H1 (cell line): ENCODE results near the gene PHF14. TPM values are rescaled to one million over a fixed set of nuclear protein-coding genes. Genes with fewer than 3 reads are reported as not detected.

Experiments used
- CTCF ChIA-PET: fragments of 300-600 bp; sonication (Branson Sonifier 250); formaldehyde crosslinking; loops from one replicate; lab custom pipeline; 2021; ENCODE audit not compliant: partially characterized antibody; lab: Charles Lee
- POLR2A ChIA-PET: fragments of 300-600 bp; sonication (Branson Sonifier 250); formaldehyde crosslinking; loops from one replicate; lab custom pipeline; 2021; ENCODE audit warnings: inconsistent platforms; ENCODE audit not compliant: partially characterized antibody; lab: Charles Lee
- DNase-seq, 2 experiments: peaks; one replicate each; pipeline versions ENCODE4 v3.0.0 to v3.0.0-alpha.2; 2010 to 2022; ENCODE audit warnings: low spot score in 2 of 2, low read depth in 1 of 2, mixed read lengths in 1 of 2
- FAIRE-seq: peaks from 2 replicates; lab custom pipeline; 2011; peaks lifted over from hg19 to GRCh38; lab: Jason Lieb, UNC
- H2AFZ ChIP-seq: 2 replicates; pipeline ENCODE4 v1.8.1; 2012; ENCODE audit warnings: low read length, inconsistent platforms
- H2AK5ac ChIP-seq: 2 replicates; pipeline ENCODE4 v1.6.1; 2013; ENCODE audit warnings: low read depth, low read length
- H2BK120ac ChIP-seq: replicated peaks from 2 replicates; pipeline ENCODE3; 2013; ENCODE audit warnings: low read depth, low read length, inconsistent platforms
- H2BK12ac ChIP-seq: 2 replicates; pipeline ENCODE4 v1.6.1; 2013; ENCODE audit warnings: low read depth, low read length
- H2BK15ac ChIP-seq: 2 replicates; pipeline ENCODE4 v1.6.1; 2013; ENCODE audit warnings: low read length
- H2BK20ac ChIP-seq: 2 replicates; pipeline ENCODE4 v1.6.1; 2013; ENCODE audit warnings: low read length
- H2BK5ac ChIP-seq: 2 replicates; pipeline ENCODE4 v1.6.1; 2013; ENCODE audit warnings: low read depth, low read length
- H3K14ac ChIP-seq: 2 replicates; pipeline ENCODE4 v1.6.1; 2013; ENCODE audit warnings: inconsistent platforms; ENCODE audit not compliant: insufficient read length
- H3K18ac ChIP-seq: 2 replicates; pipeline ENCODE4 v1.6.1; 2013; ENCODE audit warnings: low read length; ENCODE audit errors: extremely low read depth
- H3K23ac ChIP-seq: 2 replicates; pipeline ENCODE4 v1.6.1; 2013; ENCODE audit warnings: inconsistent platforms; ENCODE audit not compliant: insufficient read length
- H3K23me2 ChIP-seq: 2 replicates; pipeline ENCODE4 v1.6.1; 2013; ENCODE audit warnings: low read depth, low read length
- H3K27ac ChIP-seq: 2 replicates; pipeline ENCODE4 v1.6.1; 2011; ENCODE audit warnings: low read depth, low read length, inconsistent platforms
- H3K27me3 ChIP-seq, 4 experiments: replicated peaks in 1 of 4; 1 replicate in 1 of 4; 2 replicates in 3 of 4; pipeline versions ENCODE4 v1.6.1 to v1.8.1; 2011 to 2013; ENCODE audit warnings: low read length in 3 of 4, mild to moderate bottlenecking in 3 of 4, inconsistent platforms in 2 of 4, mixed read lengths in 2 of 4, moderate library complexity in 1 of 4; ENCODE audit not compliant: control insufficient read depth in 3 of 4, insufficient read depth in 3 of 4; ENCODE audit errors: extremely low read depth in 1 of 4
- H3K36me3 ChIP-seq, 4 experiments: 2 replicates each; pipeline versions ENCODE4 v1.6.1 to v1.8.1; 2011 to 2013; ENCODE audit warnings: mild to moderate bottlenecking in 4 of 4, low read length in 3 of 4, moderate library complexity in 2 of 4, control low read depth in 1 of 4, inconsistent platforms in 1 of 4; ENCODE audit not compliant: insufficient read depth in 4 of 4, control insufficient read depth in 2 of 4
- H3K4ac ChIP-seq: replicated peaks from 2 replicates; pipeline ENCODE3; 2013; ENCODE audit warnings: low read length, low read depth, mixed read lengths, inconsistent platforms; ENCODE audit not compliant: insufficient read length
- H3K4me1 ChIP-seq, 4 experiments: replicated peaks in 1 of 4; 1 replicate in 1 of 4; 2 replicates in 3 of 4; pipeline versions ENCODE4 v1.6.1 to v1.8.1; 2011 to 2013; ENCODE audit warnings: low read length in 3 of 4, inconsistent platforms in 2 of 4, mixed read lengths in 1 of 4; ENCODE audit not compliant: insufficient read depth in 4 of 4, control insufficient read depth in 3 of 4
- H3K4me2 ChIP-seq, 2 experiments: 2 replicates each; pipeline versions ENCODE4 v1.6.1 to v1.8.1; 2011 to 2013; ENCODE audit warnings: low read depth in 2 of 2, low read length in 2 of 2, control low read depth in 1 of 2, inconsistent platforms in 1 of 2, mild to moderate bottlenecking in 1 of 2; ENCODE audit not compliant: insufficient read depth in 1 of 2
- H3K4me3 ChIP-seq, 4 experiments: fragments of 200-600, 300-600 bp in 1 of 4; sonication (generic), shearing (Covaris generic), sonication (Bioruptor Twin) in 1 of 4; 2 replicates each; pipeline versions ENCODE4 v1.5.1 to v1.8.1; 2011 to 2016; ENCODE audit warnings: low read length in 4 of 4, low read depth in 3 of 4, control low read depth in 2 of 4, inconsistent platforms in 2 of 4, mild to moderate bottlenecking in 2 of 4, mixed read lengths in 1 of 4, moderate library complexity in 1 of 4; ENCODE audit not compliant: insufficient read depth in 2 of 4; ENCODE audit errors: extremely low read depth in 1 of 4
- H3K56ac ChIP-seq: replicated peaks from 2 replicates; pipeline ENCODE3; 2013; ENCODE audit warnings: low read depth, mild to moderate bottlenecking, mixed read lengths, low read length, inconsistent platforms; ENCODE audit not compliant: insufficient read length
- H3K79me1 ChIP-seq: 2 replicates; pipeline ENCODE4 v1.6.1; 2013; ENCODE audit warnings: low read depth, low read length, control low read depth
- H3K79me2 ChIP-seq, 2 experiments: 2 replicates each; pipeline versions ENCODE4 v1.6.1 to v1.8.1; 2012 to 2013; ENCODE audit warnings: low read length in 2 of 2, mild to moderate bottlenecking in 2 of 2, inconsistent platforms in 1 of 2; ENCODE audit not compliant: insufficient read depth in 2 of 2, control insufficient read depth in 1 of 2
- H3K9ac ChIP-seq, 4 experiments: replicated peaks in 1 of 4; 1 replicate in 1 of 4; 2 replicates in 3 of 4; pipeline versions ENCODE4 v1.6.1 to v1.8.1; 2011 to 2013; ENCODE audit warnings: low read depth in 3 of 4, low read length in 3 of 4, control low read depth in 2 of 4, mild to moderate bottlenecking in 2 of 4, moderate library complexity in 2 of 4, inconsistent platforms in 1 of 4; ENCODE audit errors: extremely low read depth in 1 of 4
- H3K9me3 ChIP-seq, 2 experiments: 2 replicates each; pipeline versions ENCODE4 v1.6.1 to v1.8.1; 2012 to 2013; ENCODE audit warnings: mild to moderate bottlenecking in 2 of 2, moderate library complexity in 2 of 2, control low read depth in 1 of 2, inconsistent platforms in 1 of 2, low read depth in 1 of 2, low read length in 1 of 2, mixed read lengths in 1 of 2; ENCODE audit not compliant: insufficient read depth in 2 of 2
- H4K20me1 ChIP-seq, 2 experiments: replicated peaks in 1 of 2; 2 replicates each; pipeline versions ENCODE3 to v1.8.1; 2011 to 2013; ENCODE audit warnings: inconsistent platforms in 2 of 2, low read length in 2 of 2, mild to moderate bottlenecking in 1 of 2; ENCODE audit not compliant: insufficient read depth in 2 of 2, control insufficient read depth in 1 of 2
- H4K5ac ChIP-seq: 2 replicates; pipeline ENCODE4 v1.6.1; 2013; ENCODE audit warnings: low read length, low read depth, mixed read lengths, inconsistent platforms; ENCODE audit not compliant: insufficient read length
- H4K8ac ChIP-seq: 2 replicates; pipeline ENCODE4 v1.8.0; 2013; ENCODE audit warnings: mild to moderate bottlenecking, moderate library complexity, low read length, inconsistent platforms; ENCODE audit not compliant: insufficient read depth; ENCODE audit errors: extremely low read depth
- H4K91ac ChIP-seq: replicated peaks from 2 replicates; pipeline ENCODE3; 2013; ENCODE audit warnings: low read length, mixed read lengths, inconsistent platforms; ENCODE audit not compliant: insufficient read length
- ASH2L ChIP-seq: fragments of 200-600, 300-600 bp; sonication (generic); IDR thresholded peaks from one replicate; pipeline ENCODE4 v1.7.1; 2017; ENCODE audit warnings: low read length
- GABPA ChIP-seq: IDR thresholded peaks from 2 replicates; pipeline ENCODE4 v1.6.1; 2011; ENCODE audit warnings: mild to moderate bottlenecking, low read length, moderate library complexity, borderline replicate concordance; ENCODE audit not compliant: insufficient read depth
- HDAC2 ChIP-seq, 2 experiments: fragments of 300-600 bp in 1 of 2; sonication (generic) in 1 of 2; IDR thresholded peaks; 2 replicates each; pipeline ENCODE4 v1.6.1; 2011 to 2012; ENCODE audit warnings: low read depth in 2 of 2, low read length in 2 of 2, mild to moderate bottlenecking in 2 of 2, moderate library complexity in 2 of 2, borderline replicate concordance in 1 of 2, inconsistent platforms in 1 of 2
- KDM5A ChIP-seq: fragments of 200-600 bp; IDR thresholded peaks from 2 replicates; pipeline ENCODE4 v1.7.1; 2012; ENCODE audit warnings: mild to moderate bottlenecking, low read length, inconsistent platforms, mixed read lengths
- POLR2A ChIP-seq, 2 experiments: IDR thresholded peaks; 1 replicate in 1 of 2; 2 replicates in 1 of 2; pipeline ENCODE4 v1.6.1; 2011; ENCODE audit warnings: low read depth in 2 of 2, low read length in 2 of 2, mild to moderate bottlenecking in 2 of 2; ENCODE audit errors: control extremely low read depth in 1 of 2
- RAD21 ChIP-seq, 2 experiments: IDR thresholded peaks in 1 of 2; conservative IDR thresholded peaks in 1 of 2; 2 replicates each; pipeline ENCODE4 v1.6.1; 2011; ENCODE audit warnings: low read depth in 2 of 2, low read length in 2 of 2, improper control_type of control experiment in 1 of 2, inconsistent platforms in 1 of 2, mild to moderate bottlenecking in 1 of 2, moderate library complexity in 1 of 2
- RFX5 ChIP-seq: IDR thresholded peaks from 2 replicates; pipeline ENCODE4 v1.6.1; 2011; ENCODE audit warnings: low read depth, low read length, improper control_type of control experiment, borderline replicate concordance
- RXRA ChIP-seq: IDR thresholded peaks from 2 replicates; pipeline ENCODE4 v1.6.1; 2011; ENCODE audit warnings: low read depth, mild to moderate bottlenecking, low read length, moderate library complexity; ENCODE audit not compliant: insufficient read depth
- SIN3A ChIP-seq, 2 experiments: IDR thresholded peaks in 1 of 2; conservative IDR thresholded peaks in 1 of 2; 2 replicates each; pipeline ENCODE4 v1.6.1; 2011 to 2012; ENCODE audit warnings: low read length in 2 of 2, improper control_type of control experiment in 1 of 2, low read depth in 1 of 2, mild to moderate bottlenecking in 1 of 2
- SIX5 ChIP-seq: IDR thresholded peaks from 2 replicates; pipeline ENCODE4 v1.6.1; 2011; ENCODE audit warnings: mild to moderate bottlenecking, low read depth, low read length
- TBP ChIP-seq: IDR thresholded peaks from 2 replicates; pipeline ENCODE4 v1.6.1; 2011; ENCODE audit warnings: low read depth, low read length, improper control_type of control experiment
- TCF12 ChIP-seq: IDR thresholded peaks from 2 replicates; pipeline ENCODE4 v1.6.1; 2011; ENCODE audit warnings: low read depth, mild to moderate bottlenecking, low read length
- WGBS, 2 experiments: shearing (Covaris generic) in 1 of 2; methylation state at CpG; one replicate each; pipeline versions ENCODE4 v1.1.6 to v1.1.7; 2013 to 2015; ENCODE audit warnings: low lambda C conversion rate in 2 of 2, mixed read lengths in 2 of 2, inconsistent platforms in 1 of 2, low coverage in 1 of 2, missing lambda C conversion rate in 1 of 2; ENCODE audit not compliant: insufficient replicate concordance in 2 of 2, insufficient coverage in 1 of 2, insufficient read length in 1 of 2; ENCODE audit errors: extremely low coverage in 1 of 2, missing lambda C conversion rate in 1 of 2; 5-methylcytosine and 5-hydroxymethylcytosine counted together
- polyA plus RNA-seq, 7 experiments: library from polyadenylated mRNA; depleted of rRNA in 3 of 7; stranded (reverse) in 5 of 7; unstranded in 2 of 7; fragments of >200 nt in 5 of 7; fragments of 200-250 nt in 2 of 7; gene quantifications; 1 replicate in 5 of 7; 2 replicates in 1 of 7; 4 replicates in 1 of 7; pipeline versions ENCODE4 v1.2.1 to v1.2.3, GENCODE V29; 2011 to 2013; ENCODE audit warnings: missing spikeins in 2 of 7, mixed read lengths in 2 of 7
- total RNA-seq: library from RNA; stranded (reverse); fragmentation: NEBNext Ultra II Directional; extraction: Animal tissue kit (Norgen Biotek cat#: 25700); gene quantifications from 2 replicates; pipeline ENCODE4 v1.2.1, GENCODE V29; 2021
- TF ChIP-seq, protein P1 (sequence below): IDR thresholded peaks from 2 replicates; pipeline ENCODE4 v1.6.1; 2011; ENCODE audit warnings: low read depth, mild to moderate bottlenecking, low read length; ENCODE audit not compliant: insufficient read depth

PHF14 gene
- total and polyA plus RNA-seq, 2 of the 8 experiments (the other 6 are each of a cell fraction or from before 2014, with no cell fraction given), result 17.9 to 70.6 TPM

DNA sequence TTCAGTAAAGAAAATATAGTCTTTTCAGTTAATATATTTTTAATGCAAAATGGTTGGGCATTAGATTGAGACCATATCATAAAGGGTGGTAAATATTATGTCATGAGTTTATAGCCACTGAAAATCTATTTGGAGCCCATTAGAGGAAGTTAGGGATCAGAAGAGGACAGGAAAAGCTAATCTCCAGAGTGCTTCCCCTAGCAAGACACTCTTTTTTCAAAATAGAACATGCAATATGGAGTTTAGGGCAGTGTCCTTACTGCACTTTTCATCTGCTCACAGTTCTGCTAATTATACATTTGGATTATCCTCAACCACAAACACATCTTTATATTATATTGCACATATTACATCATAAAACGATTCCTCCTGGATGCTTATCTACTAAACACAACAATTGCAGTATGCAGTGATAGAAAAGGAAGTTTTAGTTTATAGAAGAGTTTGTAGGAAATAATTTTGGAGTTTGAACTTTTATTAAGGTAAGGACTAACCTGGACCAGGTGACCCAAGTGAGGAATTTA lies 159.8 kb downstream of the PHF14 start:
- Histone ChIP-seq H3K36me3 (peaks cover 0 to 5% (median 0%) of the 10 kb centered on the region in 4 experiments; a peak in 1 of 8 replicates), H3K23me2 (no peaks in the 10 kb centered on the region), H3K79me1 (no peaks in the 10 kb centered on the region), H2BK120ac (no peak overlapping the region), H4K91ac (no peak overlapping the region), H2BK15ac (no peak overlapping the region), H4K5ac (no peak overlapping the region), H4K8ac (no peak overlapping the region), H3K23ac (no peak overlapping the region), H3K27ac (no peak overlapping the region), H2AFZ (no peak overlapping the region), H3K27me3 (no peaks in the 10 kb centered on the region), H3K14ac (no peak overlapping the region), H2BK5ac (no peak overlapping the region), H3K4me2 (no peak overlapping the region), H3K4me3 (no peak overlapping the region), H3K56ac (no peak overlapping the region), H4K20me1 (peaks cover 0 to 3% of the 10 kb centered on the region in 2 experiments), H2BK12ac (no peak overlapping the region), H2AK5ac (no peak overlapping the region), H3K4me1 (no peaks in the 10 kb centered on the region), H2BK20ac (no peak overlapping the region), H3K79me2 (no peaks in the 10 kb centered on the region), H3K4ac (no peak overlapping the region), H3K18ac (no peak overlapping the region), H3K9me3 (no peaks in the 10 kb centered on the region), H3K9ac (no peak overlapping the region)
- 83% methylated on average over 1 of the region's 1 CpG; no CpG with 5 or more reads in 1 of the 2 experiments for WGBS, 2 experiments
- POLR2A ChIA-PET, result no interaction called here
- DNase-seq (no peak), FAIRE-seq (no peak)
- CTCF ChIA-PET, result interaction anchor here (1.2 kb wide), 1 partner anchor 79 kb away, joined by 5 read pairs; no protein-coding TSS in a partner anchor
- TF ChIP-seq, protein P1, sequence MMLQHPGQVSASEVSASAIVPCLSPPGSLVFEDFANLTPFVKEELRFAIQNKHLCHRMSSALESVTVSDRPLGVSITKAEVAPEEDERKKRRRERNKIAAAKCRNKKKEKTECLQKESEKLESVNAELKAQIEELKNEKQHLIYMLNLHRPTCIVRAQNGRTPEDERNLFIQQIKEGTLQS, result no peak
- TF ChIP-seq SIX5 (no peak), TBP (no peak), HDAC2 (IDR thresholded peaks at IDR 0.05; ENCODE audit: borderline replicate concordance in 1 of 2, low read depth in 2 of 2, low read length in 2 of 2) (no peak), RFX5 (no peak), SIN3A (conservative IDR thresholded peaks at IDR 0.05 in 1 of 2, IDR thresholded peaks at IDR 0.05 in 1 of 2; ENCODE audit: low read depth in 1 of 2, low read length in 2 of 2) (no peak), GABPA (no peak), ASH2L (no peak), POLR2A (IDR thresholded peaks at IDR 0.05; ENCODE audit: control extremely low read depth in 1 of 2, low read depth in 2 of 2, low read length in 2 of 2) (no peak), RXRA (no peak), KDM5A (no peak), RAD21 (IDR thresholded peaks at IDR 0.05 in 1 of 2, conservative IDR thresholded peaks at IDR 0.05 in 1 of 2; ENCODE audit: low read depth in 2 of 2, low read length in 2 of 2) (no peak), TCF12 (no peak)
